B cell (primary cell): Measurements from ENCODE around the gene FARP1. TPM values are rescaled to one million over a fixed set of nuclear protein-coding genes. Genes with fewer than 3 reads are reported as not detected.

Experiments
- ATAC-seq: fragments of 200-7000 bp; cut with Tn5 transposase; one replicate; pipeline ENCODE4 v1.10.0; 2021; ENCODE audit warnings: low read depth, mild to moderate bottlenecking, moderate number of reproducible peaks, moderate library complexity
- CTCF ChIA-PET: fragments of 350-600 bp; sonication (Branson Sonifier 250); formaldehyde crosslinking; loops from one replicate; lab custom pipeline; 2021; ENCODE audit warnings: antibody characterized with exemption, inconsistent platforms; lab: Charles Lee
- POLR2A ChIA-PET: fragments of 350-600 bp; sonication (Branson Sonifier 250); formaldehyde crosslinking; loops from one replicate; lab custom pipeline; 2021; ENCODE audit warnings: antibody characterized with exemption; lab: Charles Lee
- DNase-seq: peaks from one replicate; pipeline ENCODE4 v3.0.0; 2013
- H2AFZ ChIP-seq: 2 replicates; pipeline ENCODE4 v1.6.1; 2012; ENCODE audit warnings: mild to moderate bottlenecking, low read depth, low read length; ENCODE audit not compliant: insufficient read depth, poor library complexity, severe bottlenecking
- H3K27ac ChIP-seq, 2 donors: 1 replicate in 1 of 2; 2 replicates in 1 of 2; pipeline ENCODE4 v1.5.1; 2012 to 2013; ENCODE audit warnings: low read length in 2 of 2, mild to moderate bottlenecking in 2 of 2, moderate library complexity in 1 of 2
- H3K27me3 ChIP-seq, 4 experiments: fragments of 200-600 bp in 1 of 4; sonication (generic) in 1 of 4; replicated peaks in 1 of 4; 1 replicate in 2 of 4; 2 replicates in 2 of 4; pipeline versions ENCODE4 v1.6.1 to v1.7.0; 2013 to 2016; ENCODE audit warnings: low read length in 3 of 4, mild to moderate bottlenecking in 2 of 4, mixed read lengths in 1 of 4, moderate library complexity in 1 of 4; ENCODE audit not compliant: insufficient read depth in 4 of 4, control insufficient read depth in 3 of 4; ENCODE audit errors: control extremely low read depth in 1 of 4
- H3K36me3 ChIP-seq, 2 experiments: replicated peaks in 1 of 2; 1 replicate in 1 of 2; 2 replicates in 1 of 2; pipeline versions ENCODE4 v1.6.1 to v1.7.1; 2013; ENCODE audit warnings: low read length in 1 of 2; ENCODE audit not compliant: insufficient read depth in 2 of 2, control insufficient read depth in 1 of 2; ENCODE audit errors: control extremely low read depth in 1 of 2, extremely low read depth in 1 of 2
- H3K4me1 ChIP-seq, 2 donors: fragments of 200-600 bp in 1 of 2; sonication (generic) in 1 of 2; 1 replicate in 1 of 2; 2 replicates in 1 of 2; pipeline versions ENCODE4 v1.5.1 to v1.6.1; 2013 to 2017; ENCODE audit warnings: low read length in 2 of 2; ENCODE audit not compliant: control insufficient read depth in 2 of 2, insufficient read depth in 2 of 2
- H3K4me2 ChIP-seq: replicated peaks from 2 replicates; pipeline ENCODE3; 2012; ENCODE audit warnings: mild to moderate bottlenecking, low read depth, low read length; ENCODE audit not compliant: poor library complexity, severe bottlenecking
- H3K4me3 ChIP-seq, 5 experiments: fragments of 200-600 bp in 1 of 5; sonication (generic) in 1 of 5; 1 replicate in 3 of 5; 2 replicates in 2 of 5; pipeline versions ENCODE4 v1.5.1 to v1.7.0; 2011 to 2016; ENCODE audit warnings: low read length in 4 of 5, mild to moderate bottlenecking in 4 of 5, low read depth in 2 of 5, control low read depth in 1 of 5, moderate library complexity in 1 of 5; ENCODE audit not compliant: insufficient read depth in 1 of 5; ENCODE audit errors: control extremely low read depth in 1 of 5, extremely low read depth in 1 of 5
- H3K79me2 ChIP-seq: fragments of 200-600 bp; sonication (generic); one replicate; pipeline ENCODE4 v1.6.0; 2016; ENCODE audit warnings: low read length; ENCODE audit not compliant: control insufficient read depth, insufficient read depth
- H3K9ac ChIP-seq: fragments of 200-600 bp; sonication (generic); 2 replicates; pipeline ENCODE4 v1.6.1; 2017; ENCODE audit warnings: mild to moderate bottlenecking, low read length, moderate library complexity
- H3K9me3 ChIP-seq, 3 donors: one replicate each; pipeline versions ENCODE4 v1.6.1 to v1.7.1; 2013; ENCODE audit warnings: low read length in 2 of 3; ENCODE audit not compliant: control insufficient read depth in 2 of 3, insufficient read depth in 1 of 3; ENCODE audit errors: control extremely low read depth in 1 of 3
- H4K20me1 ChIP-seq: 2 replicates; pipeline ENCODE4 v1.6.0; 2012; ENCODE audit warnings: mild to moderate bottlenecking, low read length; ENCODE audit not compliant: insufficient read depth, control insufficient read depth, poor library complexity, severe bottlenecking
- H3K27ac Mint-ChIP-seq: one replicate; pipeline ENCODE4 v1.8.0; 2021; ENCODE audit warnings: mixed read lengths
- H3K27me3 Mint-ChIP-seq: one replicate; pipeline ENCODE4 v1.8.0; 2021; ENCODE audit warnings: mixed read lengths
- H3K4me1 Mint-ChIP-seq: one replicate; pipeline ENCODE4 v1.8.0; 2021; ENCODE audit warnings: mixed read lengths
- H3K4me3 Mint-ChIP-seq: one replicate; pipeline ENCODE4 v1.8.0; 2021; ENCODE audit warnings: mixed read lengths
- H3K9me3 Mint-ChIP-seq: one replicate; pipeline ENCODE4 v1.8.0; 2022; ENCODE audit warnings: mixed read lengths; ENCODE audit not compliant: insufficient read depth
- EZH2 ChIP-seq: IDR thresholded peaks from 2 replicates; pipeline ENCODE4 v1.6.1; 2012; ENCODE audit warnings: borderline replicate concordance, low read depth, mild to moderate bottlenecking, moderate library complexity, low read length; ENCODE audit not compliant: insufficient read depth, poor library complexity, severe bottlenecking
- WGBS: methylation state at CpG from one replicate; pipeline ENCODE4 v1.1.5; 2013; ENCODE audit warnings: missing lambda C conversion rate; ENCODE audit not compliant: insufficient coverage; 5-methylcytosine and 5-hydroxymethylcytosine counted together
- intact Hi-C: fragments of 100-400 bp; cut with micrococcal nuclease; formaldehyde crosslinking; loops from one replicate; pipeline ENCODE4 v1.10.0; 2022
- polyA plus RNA-seq: library from polyadenylated mRNA; depleted of rRNA; stranded (reverse); fragments of >200 nt; gene quantifications from 2 replicates; pipeline ENCODE4 v1.2.3, GENCODE V29; 2012
- total RNA-seq, 2 donors: library from RNA; stranded (reverse); fragments of 120-200 nt in 1 of 2; gene quantifications; 1 replicate in 1 of 2; 2 replicates in 1 of 2; pipeline versions ENCODE4 v1.2.3 to v1.2.4, GENCODE V29; 2013 to 2022
- TF ChIP-seq, protein P1 (sequence below): fragments of 200-600 bp; IDR thresholded peaks from one replicate; pipeline ENCODE4 v1.8.0; 2022; ENCODE audit warnings: antibody characterized with exemption, mild to moderate bottlenecking

FARP1 gene
- total and polyA plus RNA-seq, 2 donors (not counting 1 experiment from before 2014, with no cell fraction given): 0.15 to 1.5 TPM

DNA sequence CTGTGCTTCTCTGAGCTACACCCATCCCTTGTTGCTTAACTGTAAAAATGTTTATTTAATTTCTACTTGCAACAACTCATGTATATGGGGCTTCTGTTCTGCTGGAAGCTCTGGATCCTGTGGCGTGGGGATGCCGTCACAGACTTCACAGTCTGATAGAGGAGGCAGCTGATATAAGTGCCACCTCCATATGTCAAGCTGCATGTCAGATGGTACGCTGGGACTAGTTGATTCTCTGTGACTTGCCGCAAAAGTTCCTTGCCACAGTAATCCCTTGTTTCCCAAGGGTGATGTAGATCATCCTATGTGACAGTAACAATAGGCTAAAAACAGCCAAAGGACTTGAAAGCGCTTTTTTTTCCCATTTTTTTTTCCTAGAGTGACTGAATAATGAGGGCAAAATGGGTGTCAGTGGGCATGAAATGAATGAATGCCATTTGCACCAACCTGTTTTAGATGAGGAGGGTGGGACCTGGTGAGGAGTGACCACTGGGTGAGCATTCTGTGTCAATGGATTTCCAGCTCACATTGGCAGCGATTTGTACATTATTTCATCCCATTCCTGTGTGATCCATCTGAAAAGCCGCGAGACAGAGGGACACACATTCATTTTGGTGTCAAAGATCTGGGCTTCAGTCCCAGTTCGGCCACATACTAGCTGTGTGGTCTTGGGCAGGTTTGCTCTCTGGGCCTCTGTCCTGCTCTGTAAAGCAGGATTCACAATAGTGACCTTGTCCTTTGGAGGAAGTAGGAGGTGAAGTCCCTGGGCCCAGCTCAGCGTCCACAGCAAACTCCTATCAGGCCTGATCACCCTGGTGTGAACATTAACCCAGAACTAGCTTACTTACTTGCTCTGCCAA lies 123.0 kb downstream of the FARP1 start:
- DNase-seq: no peak
- WGBS: 95% methylated on average over 10 of the region's 10 CpGs
- no peak for TF ChIP-seq EZH2
- TF ChIP-seq, protein P1, sequence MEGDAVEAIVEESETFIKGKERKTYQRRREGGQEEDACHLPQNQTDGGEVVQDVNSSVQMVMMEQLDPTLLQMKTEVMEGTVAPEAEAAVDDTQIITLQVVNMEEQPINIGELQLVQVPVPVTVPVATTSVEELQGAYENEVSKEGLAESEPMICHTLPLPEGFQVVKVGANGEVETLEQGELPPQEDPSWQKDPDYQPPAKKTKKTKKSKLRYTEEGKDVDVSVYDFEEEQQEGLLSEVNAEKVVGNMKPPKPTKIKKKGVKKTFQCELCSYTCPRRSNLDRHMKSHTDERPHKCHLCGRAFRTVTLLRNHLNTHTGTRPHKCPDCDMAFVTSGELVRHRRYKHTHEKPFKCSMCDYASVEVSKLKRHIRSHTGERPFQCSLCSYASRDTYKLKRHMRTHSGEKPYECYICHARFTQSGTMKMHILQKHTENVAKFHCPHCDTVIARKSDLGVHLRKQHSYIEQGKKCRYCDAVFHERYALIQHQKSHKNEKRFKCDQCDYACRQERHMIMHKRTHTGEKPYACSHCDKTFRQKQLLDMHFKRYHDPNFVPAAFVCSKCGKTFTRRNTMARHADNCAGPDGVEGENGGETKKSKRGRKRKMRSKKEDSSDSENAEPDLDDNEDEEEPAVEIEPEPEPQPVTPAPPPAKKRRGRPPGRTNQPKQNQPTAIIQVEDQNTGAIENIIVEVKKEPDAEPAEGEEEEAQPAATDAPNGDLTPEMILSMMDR: no peak
- Histone ChIP-seq H3K9ac (no peak overlapping the region), H3K4me2 (no peak overlapping the region), H3K9me3 (no peaks in the 10 kb centered on the region), H4K20me1 (no peaks in the 10 kb centered on the region), H3K27ac (no peak overlapping the region), H3K79me2 (no peaks in the 10 kb centered on the region), H3K36me3 (no peaks in the 10 kb centered on the region), H2AFZ (no peak overlapping the region), H3K27me3 (no peaks in the 10 kb centered on the region), H3K4me3 (no peak overlapping the region), H3K4me1 (no peaks in the 10 kb centered on the region)
- no peak for ATAC-seq
- intact Hi-C loops: no loop called here
- Mint-ChIP-seq H3K9me3 (no peaks in the 10 kb centered on the region), H3K4me3 (no peak overlapping the region), H3K4me1 (no peaks in the 10 kb centered on the region), H3K27ac (no peak overlapping the region), H3K27me3 (no peaks in the 10 kb centered on the region)
- POLR2A ChIA-PET: no interaction called here
- CTCF ChIA-PET: no interaction called here
